IPS-18a (cell line): ENCODE measurements around the gene ONECUT3.
A peak's percentile ranks its signal among the peaks of the same experiment; 100 is the strongest.

Source experiments
- H3K27ac ChIP-seq: one replicate; pipeline ENCODE4 v1.5.1; 2013; ENCODE audit warnings: low read length
- H3K27me3 ChIP-seq: one replicate; pipeline ENCODE4 v1.6.1; 2013; ENCODE audit warnings: mild to moderate bottlenecking, low read length; ENCODE audit not compliant: control insufficient read depth, insufficient read depth
- H3K36me3 ChIP-seq: one replicate; pipeline ENCODE4 v1.6.1; 2013; ENCODE audit warnings: low read depth, low read length; ENCODE audit not compliant: control insufficient read depth
- H3K4me1 ChIP-seq: one replicate; pipeline ENCODE4 v1.6.1; 2013; ENCODE audit warnings: low read depth, low read length; ENCODE audit not compliant: control insufficient read depth
- H3K4me3 ChIP-seq: one replicate; pipeline ENCODE4 v1.5.1; 2013; ENCODE audit warnings: low read length
- H3K9ac ChIP-seq: one replicate; pipeline ENCODE4 v1.6.1; 2013; ENCODE audit warnings: mild to moderate bottlenecking, low read length, moderate library complexity
- H3K9me3 ChIP-seq: one replicate; pipeline ENCODE4 v1.6.1; 2013; ENCODE audit warnings: low read depth, low read length; ENCODE audit not compliant: control insufficient read depth

Gene ONECUT3

GRCh38 chr19:1720237-1720636, 33.1 kb upstream of the ONECUT3 start:
- H3K27ac ChIP-seq = no peak overlapping the region
- H3K9me3 ChIP-seq = no peaks in the 10 kb centered on the region
- no peaks in the 10 kb centered on the region for H3K36me3 ChIP-seq
- H3K4me1 ChIP-seq = no peaks in the 10 kb centered on the region
- H3K4me3 ChIP-seq = no peak overlapping the region
- H3K9ac ChIP-seq = no peak overlapping the region
- peaks cover 48% of the 10 kb centered on the region for H3K27me3 ChIP-seq

- no peak overlapping the region for H3K9ac ChIP-seq
- peaks cover 42% of the 10 kb centered on the region for H3K27me3 ChIP-seq
- H3K4me1 ChIP-seq = peaks cover 5% of the 10 kb centered on the region
- H3K27ac ChIP-seq = no peak overlapping the region
- no peaks in the 10 kb centered on the region for H3K36me3 ChIP-seq
- peak overlapping the region; percentile 51 for H3K4me3 ChIP-seq
- H3K9me3 ChIP-seq = no peaks in the 10 kb centered on the region
Measured at GRCh38 chr19:1725100-1726064, 27.9 kb upstream of the ONECUT3 start.

GRCh38 chr19:1728816-1729567, 24.3 kb upstream of the ONECUT3 start:
- Histone ChIP-seq H3K9ac (no peak overlapping the region), H3K4me1 (peaks cover 5% of the 10 kb centered on the region), H3K27me3 (peaks cover 51% of the 10 kb centered on the region), H3K27ac (no peak overlapping the region), H3K9me3 (no peaks in the 10 kb centered on the region), H3K4me3 (no peak overlapping the region), H3K36me3 (no peaks in the 10 kb centered on the region)

- Histone ChIP-seq H3K27me3 (peaks cover 57% of the 10 kb centered on the region), H3K4me3 (no peak overlapping the region), H3K9ac (no peak overlapping the region), H3K27ac (no peak overlapping the region), H3K9me3 (no peaks in the 10 kb centered on the region), H3K36me3 (no peaks in the 10 kb centered on the region), H3K4me1 (peaks cover 5% of the 10 kb centered on the region)
Measured at GRCh38 chr19:1729568-1729925, 23.8 kb upstream of the ONECUT3 start.

- Histone ChIP-seq H3K4me1 (peaks cover 5% of the 10 kb centered on the region), H3K9ac (no peak overlapping the region), H3K27ac (no peak overlapping the region), H3K4me3 (no peak overlapping the region), H3K36me3 (no peaks in the 10 kb centered on the region), H3K9me3 (no peaks in the 10 kb centered on the region), H3K27me3 (peaks cover 57% of the 10 kb centered on the region)
Measured at GRCh38 chr19:1730157-1730556, 23.1 kb upstream of the ONECUT3 start.

GRCh38 chr19:1734321-1734966, 18.9 kb upstream of the ONECUT3 start:
- H3K27me3 ChIP-seq = peaks cover 33% of the 10 kb centered on the region
- H3K9me3 ChIP-seq = no peaks in the 10 kb centered on the region
- H3K36me3 ChIP-seq = no peaks in the 10 kb centered on the region
- H3K27ac ChIP-seq = no peak overlapping the region
- H3K9ac ChIP-seq = no peak overlapping the region
- H3K4me3 ChIP-seq = no peak overlapping the region
- H3K4me1 ChIP-seq = no peaks in the 10 kb centered on the region

- Histone ChIP-seq H3K4me1 (no peaks in the 10 kb centered on the region), H3K27ac (no peak overlapping the region), H3K4me3 (no peak overlapping the region), H3K27me3 (peaks cover 42% of the 10 kb centered on the region), H3K9me3 (no peaks in the 10 kb centered on the region), H3K36me3 (no peaks in the 10 kb centered on the region), H3K9ac (no peak overlapping the region)
Measured at GRCh38 chr19:1736280-1736679, 17.0 kb upstream of the ONECUT3 start.

GRCh38 chr19:1736927-1737326, 16.4 kb upstream of the ONECUT3 start:
- H3K27ac ChIP-seq = no peak overlapping the region
- no peak overlapping the region for H3K4me3 ChIP-seq
- no peaks in the 10 kb centered on the region for H3K9me3 ChIP-seq
- no peaks in the 10 kb centered on the region for H3K4me1 ChIP-seq
- no peak overlapping the region for H3K9ac ChIP-seq
- no peaks in the 10 kb centered on the region for H3K36me3 ChIP-seq
- peaks cover 42% of the 10 kb centered on the region for H3K27me3 ChIP-seq

GRCh38 chr19:1739960-1740629, 13.2 kb upstream of the ONECUT3 start:
- Histone ChIP-seq H3K9me3 (no peaks in the 10 kb centered on the region), H3K27ac (no peak overlapping the region), H3K27me3 (peaks cover 37% of the 10 kb centered on the region), H3K36me3 (no peaks in the 10 kb centered on the region), H3K4me3 (no peak overlapping the region), H3K4me1 (no peaks in the 10 kb centered on the region), H3K9ac (no peak overlapping the region)

- H3K4me3 ChIP-seq = no peak overlapping the region
- peaks cover 62% of the 10 kb centered on the region for H3K27me3 ChIP-seq
- H3K36me3 ChIP-seq = no peaks in the 10 kb centered on the region
- H3K27ac ChIP-seq = no peak overlapping the region
- no peak overlapping the region for H3K9ac ChIP-seq
- H3K9me3 ChIP-seq = no peaks in the 10 kb centered on the region
- peaks cover 5% of the 10 kb centered on the region for H3K4me1 ChIP-seq
Measured at GRCh38 chr19:1742989-1743696, 10.2 kb upstream of the ONECUT3 start.
